Rectal smooth muscle tissue (tissue), 1 donor: ENCODE measurements around the gene AHSG.

Experiments used
- H3K27ac ChIP-seq: one replicate; pipeline ENCODE4 v1.7.0; 2013; ENCODE audit warnings: low read depth, low read length, inconsistent platforms
- H3K27me3 ChIP-seq: one replicate; pipeline ENCODE4 v1.7.0; 2013; ENCODE audit warnings: low read length; ENCODE audit not compliant: control insufficient read depth, insufficient read depth
- H3K36me3 ChIP-seq: one replicate; pipeline ENCODE4 v1.7.0; 2013; ENCODE audit warnings: low read length; ENCODE audit not compliant: control insufficient read depth, insufficient read depth
- H3K4me1 ChIP-seq: one replicate; pipeline ENCODE4 v1.7.0; 2013; ENCODE audit warnings: low read length; ENCODE audit not compliant: control insufficient read depth, insufficient read depth
- H3K4me3 ChIP-seq: one replicate; pipeline ENCODE4 v1.7.0; 2013; ENCODE audit warnings: low read length
- H3K9ac ChIP-seq: one replicate; pipeline ENCODE4 v1.7.0; 2013; ENCODE audit warnings: low read length

Gene AHSG

GRCh38 chr3:186640929-186641328 lies 28.1 kb downstream of the AHSG start:
- H3K4me1 ChIP-seq, result no peaks in the 10 kb centered on the region
- peaks cover 3% of the 10 kb centered on the region for H3K27me3 ChIP-seq
- H3K4me3 ChIP-seq, result no peak overlapping the region
- no peaks in the 10 kb centered on the region for H3K36me3 ChIP-seq
- no peak overlapping the region for H3K27ac ChIP-seq
- no peak overlapping the region for H3K9ac ChIP-seq

GRCh38 chr3:186642014-186642413 lies 29.2 kb downstream of the AHSG start:
- Histone ChIP-seq H3K36me3 (no peaks in the 10 kb centered on the region), H3K9ac (no peak overlapping the region), H3K27ac (no peak overlapping the region), H3K4me1 (no peaks in the 10 kb centered on the region), H3K27me3 (peaks cover 3% of the 10 kb centered on the region), H3K4me3 (no peak overlapping the region)

- no peak overlapping the region for H3K27ac ChIP-seq
- H3K4me3 ChIP-seq, result no peak overlapping the region
- H3K27me3 ChIP-seq, result peaks cover 3% of the 10 kb centered on the region
- no peaks in the 10 kb centered on the region for H3K36me3 ChIP-seq
- H3K4me1 ChIP-seq, result no peaks in the 10 kb centered on the region
- no peak overlapping the region for H3K9ac ChIP-seq
Measured at GRCh38 chr3:186643493-186643892, 30.6 kb downstream of the AHSG start.

GRCh38 chr3:186644683-186645082 lies 31.8 kb downstream of the AHSG start:
- Histone ChIP-seq H3K27ac (no peak overlapping the region), H3K27me3 (no peaks in the 10 kb centered on the region), H3K9ac (no peak overlapping the region), H3K4me1 (no peaks in the 10 kb centered on the region), H3K36me3 (no peaks in the 10 kb centered on the region), H3K4me3 (no peak overlapping the region)

GRCh38 chr3:186646106-186646505 lies 33.2 kb downstream of the AHSG start:
- Histone ChIP-seq H3K27me3 (no peaks in the 10 kb centered on the region), H3K4me3 (no peak overlapping the region)

GRCh38 chr3:186646841-186647240 lies 34.0 kb downstream of the AHSG start:
- H3K27ac ChIP-seq, result no peak overlapping the region
- H3K36me3 ChIP-seq, result no peaks in the 10 kb centered on the region
- H3K4me3 ChIP-seq, result no peak overlapping the region
- no peaks in the 10 kb centered on the region for H3K27me3 ChIP-seq
- no peaks in the 10 kb centered on the region for H3K4me1 ChIP-seq
- no peak overlapping the region for H3K9ac ChIP-seq

More at GRCh38 chr3:186646106-186646505, 33.2 kb downstream of the AHSG start:
- no peaks in the 10 kb centered on the region for H3K36me3 ChIP-seq
- no peaks in the 10 kb centered on the region for H3K4me1 ChIP-seq
- H3K9ac ChIP-seq, result no peak overlapping the region
- H3K27ac ChIP-seq, result no peak overlapping the region

GRCh38 chr3:186648851-186649250 lies 36.0 kb downstream of the AHSG start:
- no peak overlapping the region for H3K27ac ChIP-seq
- no peak overlapping the region for H3K9ac ChIP-seq
- H3K27me3 ChIP-seq, result no peaks in the 10 kb centered on the region
- no peaks in the 10 kb centered on the region for H3K36me3 ChIP-seq
- H3K4me3 ChIP-seq, result no peak overlapping the region
- no peaks in the 10 kb centered on the region for H3K4me1 ChIP-seq

- no peak overlapping the region for H3K27ac ChIP-seq
Measured at GRCh38 chr3:186651678-186652215, 38.9 kb downstream of the AHSG start.

GRCh38 chr3:186653080-186653707 lies 40.3 kb downstream of the AHSG start:
- H3K4me1 ChIP-seq, result no peaks in the 10 kb centered on the region
- H3K27ac ChIP-seq, result no peak overlapping the region
- no peak overlapping the region for H3K4me3 ChIP-seq
- H3K27me3 ChIP-seq, result no peaks in the 10 kb centered on the region
- no peaks in the 10 kb centered on the region for H3K36me3 ChIP-seq
- no peak overlapping the region for H3K9ac ChIP-seq

More at GRCh38 chr3:186651678-186652215, 38.9 kb downstream of the AHSG start:
- H3K4me1 ChIP-seq, result no peaks in the 10 kb centered on the region
- H3K27me3 ChIP-seq, result no peaks in the 10 kb centered on the region
- H3K36me3 ChIP-seq, result no peaks in the 10 kb centered on the region
- no peak overlapping the region for H3K9ac ChIP-seq
- H3K4me3 ChIP-seq, result no peak overlapping the region

GRCh38 chr3:186653984-186654383 lies 41.1 kb downstream of the AHSG start:
- no peaks in the 10 kb centered on the region for H3K27me3 ChIP-seq
- no peak overlapping the region for H3K4me3 ChIP-seq
- no peak overlapping the region for H3K9ac ChIP-seq
- no peaks in the 10 kb centered on the region for H3K4me1 ChIP-seq
- no peaks in the 10 kb centered on the region for H3K36me3 ChIP-seq
- no peak overlapping the region for H3K27ac ChIP-seq

GRCh38 chr3:186663361-186664118 lies 50.7 kb downstream of the AHSG start:
- Histone ChIP-seq H3K27me3 (no peaks in the 10 kb centered on the region), H3K4me1 (no peaks in the 10 kb centered on the region), H3K4me3 (no peak overlapping the region), H3K27ac (no peak overlapping the region), H3K36me3 (no peaks in the 10 kb centered on the region), H3K9ac (no peak overlapping the region)

GRCh38 chr3:186664119-186664495 lies 51.2 kb downstream of the AHSG start:
- H3K4me3 ChIP-seq, result no peak overlapping the region
- H3K4me1 ChIP-seq, result no peaks in the 10 kb centered on the region
- H3K36me3 ChIP-seq, result no peaks in the 10 kb centered on the region

GRCh38 chr3:186664506-186664905 lies 51.6 kb downstream of the AHSG start:
- Histone ChIP-seq H3K36me3 (no peaks in the 10 kb centered on the region), H3K4me3 (no peak overlapping the region), H3K4me1 (no peaks in the 10 kb centered on the region), H3K27ac (no peak overlapping the region), H3K9ac (no peak overlapping the region), H3K27me3 (no peaks in the 10 kb centered on the region)

More at GRCh38 chr3:186664119-186664495, 51.2 kb downstream of the AHSG start:
- H3K27ac ChIP-seq, result no peak overlapping the region
- H3K9ac ChIP-seq, result no peak overlapping the region
- no peaks in the 10 kb centered on the region for H3K27me3 ChIP-seq
